ENCODE data around the gene ATP8A2. TPM values are rescaled to one million over a fixed set of nuclear protein-coding genes. Genes with fewer than 3 reads are reported as not detected.

ATP8A2 gene
- total RNA-seq, 6 donors from 2014 or later: 0.55 to 1.5 (median 0.87) TPM

DNA sequence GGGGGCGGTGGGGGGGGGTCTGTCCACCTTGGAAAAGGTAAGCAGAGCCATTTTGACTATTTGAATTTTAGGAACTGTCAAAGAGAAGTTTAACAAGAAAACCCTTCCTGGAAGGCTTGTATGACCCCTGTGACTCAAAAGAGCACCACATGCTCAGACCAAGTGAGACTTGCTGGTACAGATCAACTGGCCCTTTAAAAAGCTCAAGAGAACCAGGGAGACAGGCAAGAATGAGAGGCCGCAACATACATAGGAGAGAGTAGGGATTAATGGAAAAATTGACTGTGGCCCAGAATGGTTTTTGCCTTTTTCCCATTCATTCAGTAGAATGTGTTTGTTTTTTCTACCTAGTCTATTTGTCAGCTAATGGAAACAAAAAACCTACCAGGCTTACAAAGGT lies 26.2 kb upstream of the ATP8A2 start:
- Histone ChIP-seq H3K27me3 (no peaks in the 10 kb centered on the region), H3K9me3 (no peaks in the 10 kb centered on the region), H3K36me3 (peaks cover 0 to 14% (median 3%) of the 10 kb centered on the region in 4 donors), H3K4me3 (no peak overlapping the region), H3K4me1 (no peaks in the 10 kb centered on the region), H3K27ac (no peak overlapping the region)
- WGBS, 2 donors: 96% methylated on average over 2 of the region's 2 CpGs
- ATAC-seq (ENCODE audit: low FRiP score in 2 of 2) (no peak), DNase-seq (no peak)
- no peak for TF ChIP-seq POLR2A (IDR thresholded peaks at IDR 0.05)
- no peak for TF ChIP-seq POLR2AphosphoS5 (IDR thresholded peaks at IDR 0.05)

GRCh38 chr13:25347151-25347550 lies 24.6 kb upstream of the ATP8A2 start:
- no peak for ATAC-seq (ENCODE audit: low FRiP score in 2 of 2)
- H3K36me3 ChIP-seq: no peaks in the 10 kb centered on the region
- H3K27me3 ChIP-seq: no peaks in the 10 kb centered on the region
- no peak overlapping the region for H3K4me3 ChIP-seq
- no peaks in the 10 kb centered on the region for H3K4me1 ChIP-seq
- no peak overlapping the region for H3K27ac ChIP-seq
- DNase-seq: no peak
- H3K9me3 ChIP-seq: no peaks in the 10 kb centered on the region
- no peak for TF ChIP-seq CTCF (IDR thresholded peaks at IDR 0.05)
- 61 to 84% methylated on average over 2 of the region's 2 CpGs for WGBS, 2 donors

DNA sequence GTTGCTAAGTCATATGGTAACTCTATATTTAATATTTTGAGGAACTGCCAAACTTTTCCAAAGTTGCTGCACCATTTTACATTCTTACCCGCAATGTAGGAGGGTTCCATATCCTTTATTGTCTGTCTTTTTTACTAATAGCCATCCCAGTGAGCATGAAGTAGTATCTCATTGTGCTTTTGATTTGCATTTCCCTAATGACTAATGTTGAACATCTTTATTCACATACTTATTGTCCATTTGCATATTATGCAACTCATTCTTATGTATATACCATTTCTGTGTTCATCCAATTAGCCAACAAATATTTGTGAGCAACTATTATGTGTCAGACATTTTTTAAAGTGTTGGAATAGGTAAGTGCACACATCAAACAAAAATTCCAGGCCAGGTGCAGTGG lies 20.4 kb upstream of the ATP8A2 start:
- 95 to 100% methylated on average over 1 of the region's 1 CpG for WGBS, 2 donors
- Histone ChIP-seq H3K4me1 (no peaks in the 10 kb centered on the region), H3K27ac (no peak overlapping the region), H3K36me3 (no peaks in the 10 kb centered on the region), H3K9me3 (no peaks in the 10 kb centered on the region), H3K4me3 (no peak overlapping the region), H3K27me3 (no peaks in the 10 kb centered on the region)
- DNase-seq (no peak), ATAC-seq (ENCODE audit: low FRiP score in 2 of 2) (no peak)
- TF ChIP-seq POLR2A (IDR thresholded peaks at IDR 0.05): no peak
- TF ChIP-seq POLR2AphosphoS5 (IDR thresholded peaks at IDR 0.05): no peak
- no peak for TF ChIP-seq EP300 (IDR thresholded peaks at IDR 0.05)
- TF ChIP-seq CTCF (IDR thresholded peaks at IDR 0.05): no peak

DNA sequence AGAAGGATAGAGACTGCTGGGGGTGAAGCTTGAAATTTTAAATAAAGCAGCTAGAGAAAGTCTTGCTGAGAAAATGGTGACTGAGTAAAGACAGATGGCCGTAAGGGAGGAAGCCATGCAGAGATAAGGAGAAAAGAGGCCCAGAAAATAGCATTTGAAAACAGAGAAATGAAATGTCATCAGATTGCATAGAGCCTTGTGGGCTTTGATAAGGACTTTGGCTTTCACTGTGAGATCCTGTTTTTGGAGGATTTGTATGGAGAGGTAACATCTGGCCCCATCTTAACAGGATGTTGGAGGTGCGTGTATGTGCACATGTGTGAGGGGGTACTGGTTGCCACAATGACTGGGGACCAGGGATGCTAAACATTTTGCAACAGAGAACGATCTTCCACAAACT lies 19.5 kb upstream of the ATP8A2 start:
- no peaks in the 10 kb centered on the region for H3K4me1 ChIP-seq
- no peak for ATAC-seq (ENCODE audit: low FRiP score in 2 of 2)
- DNase-seq: no peak
- WGBS, 2 donors: 40 to 48% methylated on average over 3 of the region's 3 CpGs
- H3K36me3 ChIP-seq: no peaks in the 10 kb centered on the region
- no peaks in the 10 kb centered on the region for H3K9me3 ChIP-seq
- no peak overlapping the region for H3K4me3 ChIP-seq
- TF ChIP-seq CTCF (IDR thresholded peaks at IDR 0.05) (no peak), EP300 (IDR thresholded peaks at IDR 0.05) (no peak), POLR2A (IDR thresholded peaks at IDR 0.05) (no peak), POLR2AphosphoS5 (IDR thresholded peaks at IDR 0.05) (no peak)
- no peaks in the 10 kb centered on the region for H3K27me3 ChIP-seq
- H3K27ac ChIP-seq: no peak overlapping the region

GRCh38 chr13:25352806-25353205 lies 19.0 kb upstream of the ATP8A2 start:
- no peaks in the 10 kb centered on the region for H3K27me3 ChIP-seq
- no peak for TF ChIP-seq CTCF (IDR thresholded peaks at IDR 0.05)
- no peak for TF ChIP-seq POLR2AphosphoS5 (IDR thresholded peaks at IDR 0.05)
- TF ChIP-seq POLR2A (IDR thresholded peaks at IDR 0.05): no peak
- no peak for TF ChIP-seq EP300 (IDR thresholded peaks at IDR 0.05)
- 66 to 84% methylated on average over 4 of the region's 4 CpGs for WGBS, 2 donors
- no peaks in the 10 kb centered on the region for H3K4me1 ChIP-seq
- no peak overlapping the region for H3K4me3 ChIP-seq
- no peaks in the 10 kb centered on the region for H3K9me3 ChIP-seq
- H3K27ac ChIP-seq: no peak overlapping the region
- ATAC-seq (ENCODE audit: low FRiP score in 2 of 2): no peak
- H3K36me3 ChIP-seq: no peaks in the 10 kb centered on the region
- DNase-seq: no peak

All from upper lobe of left lung (tissue), 6 donors.